Omental fat pad (tissue), 4 donors: ENCODE measurements around the gene P2RX1. TPM values are rescaled to one million over a fixed set of nuclear protein-coding genes. Genes with fewer than 3 reads are reported as not detected.

Experiments
- ATAC-seq: fragments of 150-250 bp; one replicate; pipeline ENCODE4 v1.9.1; 2016; ENCODE audit warnings: mild to moderate bottlenecking, moderate library complexity; ENCODE audit not compliant: low FRiP score
- DNase-seq: peaks from one replicate; pipeline ENCODE4 v3.0.0-alpha.2; 2019; ENCODE audit warnings: low spot score
- CTCF ChIP-seq, 3 donors: fragments of 450-650 bp; IDR thresholded peaks; one replicate each; pipeline ENCODE4 v1.5.1; 2016 to 2017; ENCODE audit warnings: antibody characterized with exemption in 3 of 3, mild to moderate bottlenecking in 3 of 3, moderate library complexity in 2 of 3
- total RNA-seq, 4 donors: library from RNA; depleted of rRNA; stranded (reverse); fragments of >200 nt; gene quantifications; one replicate each; pipeline ENCODE4 v1.1.0, GENCODE V29; 2016

P2RX1 gene
- total RNA-seq, 4 donors from 2014 or later = 1.1 to 4.7 (median 2.7) TPM

- no peak for ATAC-seq
- DNase-seq = no peak
- TF ChIP-seq CTCF (IDR thresholded peaks at IDR 0.05) = no peak
Observed at GRCh38 chr17:3924512-3925350, 8.5 kb upstream of the P2RX1 start.

- ATAC-seq (no peak), DNase-seq (no peak)
- no peak for TF ChIP-seq CTCF (IDR thresholded peaks at IDR 0.05)
Observed at GRCh38 chr17:3923466-3924190, 7.4 kb upstream of the P2RX1 start.

- no peak for TF ChIP-seq CTCF (IDR thresholded peaks at IDR 0.05)
- no peak for DNase-seq
- no peak for ATAC-seq
Observed at GRCh38 chr17:3922765-3923164, 6.5 kb upstream of the P2RX1 start.

GRCh38 chr17:3921502-3922319, 5.4 kb upstream of the P2RX1 start:
- ATAC-seq (no peak), DNase-seq (no peak)

GRCh38 chr17:3921006-3921405, 4.7 kb upstream of the P2RX1 start:
- no peak for ATAC-seq
- TF ChIP-seq CTCF (IDR thresholded peaks at IDR 0.05) = no peak
- no peak for DNase-seq

More at GRCh38 chr17:3921502-3922319, 5.4 kb upstream of the P2RX1 start:
- TF ChIP-seq CTCF (IDR thresholded peaks at IDR 0.05) = no peak

- no peak for DNase-seq
- no peak for TF ChIP-seq CTCF (IDR thresholded peaks at IDR 0.05)
- ATAC-seq = no peak
Observed at GRCh38 chr17:3919123-3919624, 2.9 kb upstream of the P2RX1 start.
